GM19023 (cell line): ENCODE results near the gene CFI.

Source experiments
- ATAC-seq: cut with Tn5 transposase; IDR thresholded peaks from one replicate; pipeline ENCODE4 v1.9.1; 2021; ENCODE audit warnings: mild to moderate bottlenecking, moderate library complexity; ENCODE audit not compliant: unreplicated experiment

Gene CFI

GRCh38 chr4:109699553-109700225 is 102.1 kb downstream of the CFI start:
- ATAC-seq = no peak

- ATAC-seq = no peak
Observed at GRCh38 chr4:109698656-109699055, 103.1 kb downstream of the CFI start.

GRCh38 chr4:109691411-109691920 is 110.3 kb downstream of the CFI start:
- ATAC-seq = no peak
